H1 (cell line): ENCODE results near the gene SEMA3F. TPM values are rescaled to one million over a fixed set of nuclear protein-coding genes. Genes with fewer than 3 reads are reported as not detected.

Source experiments
- NANOG ChIP-seq: IDR thresholded peaks from 2 replicates; pipeline ENCODE4 v1.6.1; 2011; ENCODE audit warnings: low read length, low read depth, mild to moderate bottlenecking, inconsistent platforms; ENCODE audit not compliant: insufficient read depth, poor library complexity, severe bottlenecking
- polyA plus RNA-seq, 7 experiments: library from polyadenylated mRNA; depleted of rRNA in 3 of 7; stranded (reverse) in 5 of 7; unstranded in 2 of 7; fragments of >200 nt in 5 of 7; fragments of 200-250 nt in 2 of 7; gene quantifications; 1 replicate in 5 of 7; 2 replicates in 1 of 7; 4 replicates in 1 of 7; pipeline versions ENCODE4 v1.2.1 to v1.2.3, GENCODE V29; 2011 to 2013; ENCODE audit warnings: missing spikeins in 2 of 7, mixed read lengths in 2 of 7
- total RNA-seq: library from RNA; stranded (reverse); fragmentation: NEBNext Ultra II Directional; extraction: Animal tissue kit (Norgen Biotek cat#: 25700); gene quantifications from 2 replicates; pipeline ENCODE4 v1.2.1, GENCODE V29; 2021

SEMA3F gene
- total and polyA plus RNA-seq, 2 of the 8 experiments (the other 6 are each of a cell fraction or from before 2014, with no cell fraction given) = 20.3 to 37.0 TPM

DNA sequence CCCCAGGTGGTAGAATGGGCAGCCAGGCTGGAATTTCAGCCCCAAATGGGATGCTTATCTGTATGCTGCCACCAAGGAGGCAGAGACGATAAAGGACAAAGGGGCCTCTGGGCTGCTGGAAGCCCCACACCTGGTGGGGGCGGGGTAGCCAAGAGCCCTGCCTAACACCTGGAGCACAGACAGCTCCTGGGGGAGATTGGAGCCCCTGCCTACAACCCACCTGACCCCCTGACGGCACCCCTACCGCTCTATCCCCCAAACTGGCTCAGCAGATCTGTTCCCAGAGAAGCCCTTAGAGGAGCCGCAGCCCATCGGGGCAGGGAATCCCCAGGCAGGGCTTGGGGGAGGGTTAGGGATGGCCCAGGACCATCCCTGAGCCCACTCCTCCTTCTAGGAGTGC, 15.8 kb upstream of the SEMA3F start (continued):
- TF ChIP-seq NANOG = no peak
- TF ChIP-seq, all 59 proteins: peak for 2
